LHCN-M2 (cell line): Measurements from ENCODE around the gene MFGE8. TPM values are rescaled to one million over a fixed set of nuclear protein-coding genes. Genes with fewer than 3 reads are reported as not detected.

Experiments used
- DNase-seq: peaks from one replicate; pipeline ENCODE4 v3.0.0-alpha.2; 2012; ENCODE audit warnings: low read depth
- total RNA-seq: library from RNA; depleted of rRNA; stranded (reverse); fragments of >200 nt; gene quantifications from 2 replicates; pipeline ENCODE4 v1.2.3, GENCODE V29; 2014; rRNA removed

The MFGE8 gene
- total RNA-seq, 1 experiment from 2014 or later, result 231 TPM

GRCh38 chr15:88873786-88874185 lies 39.4 kb downstream of the MFGE8 start:
- DNase-seq, result no peak

- no peak for DNase-seq
Observed at GRCh38 chr15:88872706-88873105, 40.5 kb downstream of the MFGE8 start.

- no peak for DNase-seq
Observed at GRCh38 chr15:88872106-88872505, 41.1 kb downstream of the MFGE8 start.

- no peak for DNase-seq
Observed at GRCh38 chr15:88871313-88871712, 41.9 kb downstream of the MFGE8 start.

GRCh38 chr15:88866295-88866881 lies 46.8 kb downstream of the MFGE8 start:
- DNase-seq, result no peak

GRCh38 chr15:88865498-88866099 lies 47.6 kb downstream of the MFGE8 start:
- no peak for DNase-seq

GRCh38 chr15:88864861-88865497 lies 48.2 kb downstream of the MFGE8 start:
- no peak for DNase-seq

- no peak for DNase-seq
Observed at GRCh38 chr15:88863412-88863811, 49.8 kb downstream of the MFGE8 start.

GRCh38 chr15:88860212-88860611 lies 53.0 kb downstream of the MFGE8 start:
- DNase-seq, result no peak

- no peak for DNase-seq
Observed at GRCh38 chr15:88859550-88859949, 53.6 kb downstream of the MFGE8 start.

- DNase-seq, result no peak
Observed at GRCh38 chr15:88858934-88859333, 54.2 kb downstream of the MFGE8 start.

GRCh38 chr15:88852476-88852875 lies 60.7 kb downstream of the MFGE8 start:
- no peak for DNase-seq

GRCh38 chr15:88849376-88850072 lies 63.7 kb downstream of the MFGE8 start:
- DNase-seq, result no peak

Other genes with a start within 250 kb of the MFGE8 start
- under 0.01 TPM in 1 of 2 replicates, not detected in the other for gene ACAN, start 109.9 kb downstream of the MFGE8 start, total RNA-seq
- 3.1 and 4.1 TPM in 2 replicates for gene HAPLN3, start 17.8 kb downstream of the MFGE8 start, total RNA-seq
- 68.7 and 95.9 TPM in 2 replicates for gene ABHD2, start 175.1 kb upstream of the MFGE8 start, total RNA-seq